AG04449 (cell line): Measurements from ENCODE around the gene MARK3.

Experiments
- CTCF ChIA-PET: fragments of 350-600 bp; formaldehyde crosslinking; extraction: SDS; loops from one replicate; lab custom pipeline; 2021; ENCODE audit warnings: antibody characterized with exemption; lab: Yijun Ruan, JAX
- POLR2A ChIA-PET: fragments of 400-600, 350-600 bp; formaldehyde crosslinking; extraction: SDS; loops from one replicate; lab custom pipeline; 2020; ENCODE audit warnings: antibody characterized with exemption, inconsistent platforms; lab: Yijun Ruan, JAX
- DNase-seq: peaks from one replicate; pipeline ENCODE4 v3.0.0-alpha.2; 2010; ENCODE audit warnings: low read depth, low spot score
- H3K4me3 ChIP-seq: 2 replicates; pipeline ENCODE4 v1.5.1; 2011; ENCODE audit warnings: low read depth, mild to moderate bottlenecking, control low read depth, low read length
- CTCF ChIP-seq: IDR thresholded peaks from one replicate; pipeline ENCODE4 v1.5.1; 2011; ENCODE audit warnings: mild to moderate bottlenecking, moderate library complexity, low read length, control low read depth, inconsistent platforms; ENCODE audit not compliant: insufficient read depth; ENCODE audit errors: missing control alignments

MARK3 gene

GRCh38 chr14:103526247-103526913 lies 141.2 kb downstream of the MARK3 start:
- DNase-seq = no peak
- H3K4me3 ChIP-seq = no peak overlapping the region
- ChIA-PET POLR2A (interaction anchor here (3.1 kb wide), 1 partner anchor 14 kb away, joined by 20 read pairs; no protein-coding TSS in a partner anchor), CTCF (interaction anchor here (3.1 to 7.3 kb wide), 4 partner anchors 7 to 27 kb away, joined by 10 to 89 read pairs (median 46); no protein-coding TSS in a partner anchor)
- TF ChIP-seq CTCF = no peak

- no peak for DNase-seq
- no peak for TF ChIP-seq CTCF
- ChIA-PET POLR2A (interaction anchor here (3.1 kb wide), 1 partner anchor 14 kb away, joined by 20 read pairs; no protein-coding TSS in a partner anchor), CTCF (interaction anchor here (3.1 to 7.3 kb wide), 4 partner anchors 8 to 28 kb away, joined by 10 to 89 read pairs (median 46); no protein-coding TSS in a partner anchor)
- H3K4me3 ChIP-seq = no peak overlapping the region
Measured at GRCh38 chr14:103526914-103527248, 141.7 kb downstream of the MARK3 start.

GRCh38 chr14:103527408-103528145 lies 142.4 kb downstream of the MARK3 start:
- H3K4me3 ChIP-seq = peak overlapping the region; percentile 93; the same call in 1 of the 2 replicates
- no peak for DNase-seq
- ChIA-PET POLR2A (interaction anchor here (3.1 kb wide), 1 partner anchor 13 kb away, joined by 20 read pairs; no protein-coding TSS in a partner anchor), CTCF (interaction anchor here (0.8 to 7.3 kb wide), 8 partner anchors 8 to 36 kb away, joined by 3 to 89 read pairs (median 8); no protein-coding TSS in a partner anchor)
- TF ChIP-seq CTCF = no peak

GRCh38 chr14:103528146-103528586 lies 143.0 kb downstream of the MARK3 start:
- POLR2A ChIA-PET = interaction anchor here (0.9 to 3.1 kb wide), 3 partner anchors 10 to 19 kb away, joined by 3 to 20 read pairs (median 4); no protein-coding TSS in a partner anchor

GRCh38 chr14:103528587-103529382 lies 143.6 kb downstream of the MARK3 start, which contains the start of gene TRMT61A:
Gene TRMT61A (plus strand): TSS chr14:103529196. CDS start chr14:103529979, 783 bp downstream.
- peak within 1 kb of the TSS; percentile 93 for H3K4me3 ChIP-seq
- ChIA-PET POLR2A (interaction anchor here (0.9 to 3.1 kb wide), 3 partner anchors 10 to 19 kb away, joined by 3 to 20 read pairs (median 4); no protein-coding TSS in a partner anchor), CTCF (interaction anchor here (0.9 to 7.3 kb wide), 8 partner anchors 10 to 37 kb away, joined by 3 to 89 read pairs (median 8); no protein-coding TSS in a partner anchor)
- no peak for TF ChIP-seq CTCF
- no peak for DNase-seq

More at GRCh38 chr14:103528146-103528586, 143.0 kb downstream of the MARK3 start:
- H3K4me3 ChIP-seq = peak overlapping the region; percentile 93
- DNase-seq = no peak
- CTCF ChIA-PET = interaction anchor here (0.8 to 7.3 kb wide), 9 partner anchors 9 to 36 kb away, joined by 3 to 89 read pairs (median 6); no protein-coding TSS in a partner anchor
- TF ChIP-seq CTCF = no peak
